Testis (tissue), 2 donors: ENCODE data around the gene ELANE.

Experiments used
- CTCF ChIP-seq, 3 experiments: fragments of 450-650 bp in 2 of 3; fragments of 200-600 bp in 1 of 3; sonication (generic) in 1 of 3; IDR thresholded peaks; one replicate each; pipeline ENCODE4 v1.5.1; 2016 to 2019; ENCODE audit warnings: antibody characterized with exemption in 3 of 3, mild to moderate bottlenecking in 2 of 3, moderate library complexity in 1 of 3
- POLR2A ChIP-seq: fragments of 450-650 bp; IDR thresholded peaks from one replicate; pipeline ENCODE4 v1.6.1; 2017; ENCODE audit warnings: antibody characterized with exemption, mild to moderate bottlenecking, moderate library complexity

- TF ChIP-seq CTCF (IDR thresholded peaks at IDR 0.05), result no peak
- TF ChIP-seq POLR2A, result no peak
Measured at GRCh38 chr19:802498-803098, 49.5 kb upstream of the ELANE start.
